GM10248 (cell line): ENCODE data around the gene RUNX1.

ENCODE experiments used
- CTCF ChIA-PET: fragments of 300-600 bp; sonication (Branson Sonifier 250); formaldehyde crosslinking; extraction: SDS; loops from one replicate; lab custom pipeline; 2021; ENCODE audit warnings: antibody characterized with exemption; lab: Yijun Ruan, JAX
- POLR2A ChIA-PET: fragments of 350-650 bp; sonication (Branson Sonifier 250); formaldehyde crosslinking; extraction: SDS; loops from one replicate; lab custom pipeline; 2020; ENCODE audit warnings: antibody characterized with exemption; lab: Yijun Ruan, JAX
- DNase-seq: peaks from one replicate; pipeline ENCODE4 v3.0.0; 2012; ENCODE audit errors: extremely low spot score
- CTCF ChIP-seq: IDR thresholded peaks from 2 replicates; pipeline ENCODE4 v1.5.1; 2012; ENCODE audit warnings: mild to moderate bottlenecking, low read depth; ENCODE audit errors: extremely low read depth, missing control alignments, control extremely low read depth

The RUNX1 gene

GRCh38 chr21:34980423-34981115 lies 68.5 kb downstream of the RUNX1 start:
- no peak for DNase-seq
- ChIA-PET CTCF (interaction anchor here (0.9 to 1.5 kb wide), 4 partner anchors 10 to 29 kb away, joined by 3 to 4 read pairs (median 3); no protein-coding TSS in a partner anchor), POLR2A (no interaction called here)
- no peak for TF ChIP-seq CTCF

- DNase-seq = no peak
- TF ChIP-seq CTCF = no peak
- POLR2A ChIA-PET = no interaction called here
- CTCF ChIA-PET = no interaction called here
Measured at GRCh38 chr21:34979383-34979782, 69.7 kb downstream of the RUNX1 start.

- ChIA-PET POLR2A (no interaction called here), CTCF (interaction anchor here (5.0 kb wide), 1 partner anchor 11 kb away, joined by 40 read pairs; no protein-coding TSS in a partner anchor)
- no peak for DNase-seq
- no peak for TF ChIP-seq CTCF
Measured at GRCh38 chr21:34977333-34977732, 71.8 kb downstream of the RUNX1 start.

- ChIA-PET CTCF (interaction anchor here (0.8 to 5.0 kb wide), 9 partner anchors 10 to 281 kb away, joined by 3 to 40 read pairs (median 4); no protein-coding TSS in a partner anchor), POLR2A (interaction anchor here (0.8 to 1.0 kb wide), 2 partner anchors 9 to 86 kb away, joined by 3 to 4 read pairs; no protein-coding TSS in a partner anchor)
- DNase-seq = peak; percentile 65
- no peak for TF ChIP-seq CTCF
Measured at GRCh38 chr21:34974162-34974981, 74.7 kb downstream of the RUNX1 start.

GRCh38 chr21:34973685-34974084 lies 75.4 kb downstream of the RUNX1 start:
- DNase-seq = no peak
- ChIA-PET POLR2A (interaction anchor here (1.0 kb wide), 1 partner anchor 10 kb away, joined by 3 read pairs; no protein-coding TSS in a partner anchor), CTCF (interaction anchor here (0.8 to 5.0 kb wide), 8 partner anchors 11 to 280 kb away, joined by 3 to 40 read pairs (median 4); no protein-coding TSS in a partner anchor)
- no peak for TF ChIP-seq CTCF

GRCh38 chr21:34971656-34972055 lies 77.4 kb downstream of the RUNX1 start:
- no peak for DNase-seq
- ChIA-PET POLR2A (no interaction called here), CTCF (interaction anchor here (1.0 kb wide), 1 partner anchor 12 kb away, joined by 3 read pairs; no protein-coding TSS in a partner anchor)
- TF ChIP-seq CTCF = no peak
